ENCODE measurements around the gene PATL2. TPM values are rescaled to one million over a fixed set of nuclear protein-coding genes. Genes with fewer than 3 reads are reported as not detected.

PATL2 gene
- total RNA-seq, 2 experiments from 2014 or later: 17.4 to 21.9 TPM

DNA sequence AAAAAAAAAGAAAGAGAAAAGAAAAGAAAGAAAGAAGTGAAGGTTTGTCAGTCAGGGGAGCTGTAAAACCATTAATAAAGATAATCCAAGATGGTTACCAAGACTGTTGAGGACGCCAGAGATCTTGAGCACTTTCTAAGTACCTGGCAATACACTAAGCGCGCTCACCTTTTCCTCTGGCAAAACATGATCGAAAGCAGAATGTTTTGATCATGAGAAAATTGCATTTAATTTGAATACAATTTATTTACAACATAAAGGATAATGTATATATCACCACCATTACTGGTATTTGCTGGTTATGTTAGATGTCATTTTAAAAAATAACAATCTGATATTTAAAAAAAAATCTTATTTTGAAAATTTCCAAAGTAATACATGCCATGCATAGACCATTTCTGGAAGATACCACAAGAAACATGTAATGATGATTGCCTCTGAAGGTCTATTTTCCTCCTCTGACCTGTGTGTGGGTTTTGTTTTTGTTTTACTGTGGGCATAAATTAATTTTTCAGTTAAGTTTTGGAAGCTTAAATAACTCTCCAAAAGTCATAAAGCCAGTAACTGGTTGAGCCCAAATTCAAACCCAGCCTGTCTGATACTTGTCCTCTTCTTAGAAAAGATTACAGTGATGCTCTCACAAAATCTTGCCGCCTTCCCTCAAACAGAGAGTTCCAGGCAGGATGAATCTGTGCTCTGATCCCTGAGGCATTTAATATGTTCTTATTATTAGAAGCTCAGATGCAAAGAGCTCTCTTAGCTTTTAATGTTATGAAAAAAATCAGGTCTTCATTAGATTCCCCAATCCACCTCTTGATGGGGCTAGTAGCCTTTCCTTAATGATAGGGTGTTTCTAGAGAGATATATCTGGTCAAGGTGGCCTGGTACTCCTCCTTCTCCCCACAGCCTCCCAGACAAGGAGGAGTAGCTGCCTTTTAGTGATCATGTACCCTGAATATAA lies 2.2 kb upstream of the PATL2 start:
- CTCF ChIA-PET: interaction anchor here (0.8 to 5.8 kb wide), 8 partner anchors 9 to 106 kb away, joined by 3 to 115 read pairs (median 6); partner anchors contain the start of genes SPG11 and TRIM69
- Histone ChIP-seq H3K4me1 (ENCODE audit: insufficient read depth, low read length) (peaks cover 38% of the 10 kb centered on the region), H3K9me3 (ENCODE audit: control insufficient read depth in 1 of 2, insufficient read depth in 1 of 2, low read length in 2 of 2) (no peaks in the 10 kb centered on the region), H3K27me3 (ENCODE audit: control insufficient read depth in 1 of 2, insufficient read depth in 2 of 2, low read length in 2 of 2) (no peaks in the 10 kb centered on the region), H3K36me3 (ENCODE audit: insufficient read depth, low read length) (peaks cover 65% of the 10 kb centered on the region), H3K4me3 (ENCODE audit: low read length) (peak overlapping the region; percentile 83), H3K27ac (ENCODE audit: low read depth in 1 of 2, low read length in 2 of 2) (peak overlapping the region; percentile 99 to 100)
- Mint-ChIP-seq H3K27ac (peak overlapping the region; percentile 100), H3K27me3 (no peaks in the 10 kb centered on the region), H3K4me3 (peak overlapping the region; percentile 96), H3K9me3 (no peaks in the 10 kb centered on the region), H3K4me1 (ENCODE audit: low read depth) (peaks cover 78% of the 10 kb centered on the region), H3K36me3 (ENCODE audit: low read depth) (peaks cover 92% of the 10 kb centered on the region)
- ATAC-seq (ENCODE audit: poor library complexity): no peak
- intact Hi-C loops (cut with DNase I, micrococcal nuclease): loop anchor here in 1 of 2 experiments (2.0 kb wide), 1 partner anchor 24 kb away; the partner anchor contains the start of gene TRIM69
- DNase-seq: peak in 3 of 14 experiments; percentile 62 to 71 (median 67)
- peak; percentile 18 for TF ChIP-seq CTCF (IDR thresholded peaks at IDR 0.05)
- POLR2A ChIA-PET: interaction anchor here (0.8 to 38.3 kb wide), 17 partner anchors 10 to 913 kb away, joined by 3 to 4232 read pairs (median 5); partner anchors contain the start of genes CTDSPL2, EIF3J, HYPK and SERINC4

- intact Hi-C loops (cut with DNase I, micrococcal nuclease): loop anchor here in 1 of 2 experiments (2.0 kb wide), 1 partner anchor 24 kb away; the partner anchor contains the start of gene TRIM69
- Mint-ChIP-seq H3K36me3 (ENCODE audit: low read depth) (peaks cover 91% of the 10 kb centered on the region), H3K9me3 (no peaks in the 10 kb centered on the region), H3K27ac (peak overlapping the region; percentile 100), H3K4me1 (ENCODE audit: low read depth) (peaks cover 76% of the 10 kb centered on the region), H3K4me3 (peak overlapping the region; percentile 96), H3K27me3 (no peaks in the 10 kb centered on the region)
- Histone ChIP-seq H3K4me3 (ENCODE audit: low read length) (peak overlapping the region; percentile 83), H3K4me1 (ENCODE audit: insufficient read depth, low read length) (peaks cover 36% of the 10 kb centered on the region), H3K27ac (ENCODE audit: low read depth in 1 of 2, low read length in 2 of 2) (peak overlapping the region; percentile 99 to 100), H3K36me3 (ENCODE audit: insufficient read depth, low read length) (peaks cover 62% of the 10 kb centered on the region), H3K9me3 (ENCODE audit: control insufficient read depth in 1 of 2, insufficient read depth in 1 of 2, low read length in 2 of 2) (no peaks in the 10 kb centered on the region), H3K27me3 (ENCODE audit: control insufficient read depth in 1 of 2, insufficient read depth in 2 of 2, low read length in 2 of 2) (no peaks in the 10 kb centered on the region)
- CTCF ChIA-PET: interaction anchor here (0.8 to 5.8 kb wide), 7 partner anchors 10 to 106 kb away, joined by 3 to 115 read pairs (median 19); partner anchors contain the start of genes SPG11 and TRIM69
- no peak for TF ChIP-seq CTCF (IDR thresholded peaks at IDR 0.05)
- POLR2A ChIA-PET: interaction anchor here (0.8 to 38.3 kb wide), 21 partner anchors 14 to 488 kb away, joined by 3 to 4232 read pairs (median 5); partner anchors contain the start of genes CTDSPL2, EIF3J, SPG11 and TRIM69
- DNase-seq: peak; percentile 31 to 91 (median 60)
- ATAC-seq (ENCODE audit: poor library complexity): peak; percentile 14
Observed at GRCh38 chr15:44712346-44713005, 1.4 kb upstream of the PATL2 start.

Measured in CD4-positive, alpha-beta T cell (primary cell).